ENCODE data around the gene DLK1.

GRCh38 chr14:100679707-100680438 is 46.8 kb upstream of the DLK1 start:
- TF ChIP-seq CTCF (IDR thresholded peaks at IDR 0.05) (no peak), EP300 (IDR thresholded peaks at IDR 0.05) (no peak), POLR2AphosphoS5 (IDR thresholded peaks at IDR 0.05) (no peak), POLR2A (IDR thresholded peaks at IDR 0.05) (no peak)
